HepG2 (cell line): ENCODE measurements around the gene NCKIPSD. TPM values are rescaled to one million over a fixed set of nuclear protein-coding genes. Genes with fewer than 3 reads are reported as not detected.

Source experiments
- ASH2L ChIP-seq: fragments of 300-600, 200-600 bp; sonication (generic); IDR thresholded peaks from 2 replicates; pipeline ENCODE4 v1.7.0; 2017; ENCODE audit warnings: low read depth, mild to moderate bottlenecking, moderate library complexity, mixed read lengths, low read length; ENCODE audit not compliant: insufficient read length
- CSRNP1 ChIP-seq: sonication (generic); formaldehyde crosslinking; IDR thresholded peaks from 2 replicates; pipeline ENCODE4 v1.8.1; 2023; ENCODE audit warnings: mild to moderate bottlenecking, missing genetic modification reagents
- FIP1L1 ChIP-seq: fragments of 200-400 bp; formaldehyde crosslinking; IDR thresholded peaks from 2 replicates; pipeline ENCODE4 v1.6.1; 2018; ENCODE audit warnings: low read depth, mild to moderate bottlenecking, low read length, moderate library complexity, borderline replicate concordance; ENCODE audit not compliant: insufficient read depth
- FOXC1 ChIP-seq: sonication (generic); formaldehyde crosslinking; IDR thresholded peaks from 2 replicates; pipeline ENCODE4 v1.8.0; 2022; ENCODE audit warnings: mild to moderate bottlenecking, missing genetic modification reagents, borderline replicate concordance
- NR0B2 ChIP-seq: sonication (generic); formaldehyde crosslinking; IDR thresholded peaks from 2 replicates; pipeline ENCODE4 v1.4.0; 2020; ENCODE audit warnings: mild to moderate bottlenecking, missing genetic modification reagents
- NR3C1 ChIP-seq: sonication (generic); formaldehyde crosslinking; IDR thresholded peaks from 2 replicates; pipeline ENCODE4 v1.4.0; 2020; ENCODE audit warnings: missing genetic modification reagents
- SALL2 ChIP-seq: sonication (generic); formaldehyde crosslinking; IDR thresholded peaks from 2 replicates; pipeline ENCODE4 v1.8.1; 2023; ENCODE audit warnings: mild to moderate bottlenecking, missing genetic modification reagents, inconsistent platforms
- SMARCE1 ChIP-seq: fragments of 450-650 bp; IDR thresholded peaks from 2 replicates; pipeline ENCODE4 v1.6.1; 2017; ENCODE audit warnings: borderline replicate concordance
- SNAPC2 ChIP-seq: sonication (generic); formaldehyde crosslinking; IDR thresholded peaks from 2 replicates; pipeline ENCODE4 v1.8.1; 2022; ENCODE audit warnings: mild to moderate bottlenecking, missing genetic modification reagents
- SNRNP70 ChIP-seq: fragments of 200-400 bp; formaldehyde crosslinking; IDR thresholded peaks from 2 replicates; pipeline ENCODE4 v1.6.1; 2017; ENCODE audit warnings: mild to moderate bottlenecking, low read depth, low read length, moderate library complexity
- SOX6 ChIP-seq, 2 experiments: fragments of 450-650 bp in 1 of 2; sonication (generic) in 1 of 2; formaldehyde crosslinking in 1 of 2; IDR thresholded peaks; 2 replicates each; pipeline versions ENCODE4 v1.4.0 to v1.6.1; 2017 to 2020; ENCODE audit warnings: antibody characterized with exemption in 1 of 2, mild to moderate bottlenecking in 1 of 2, missing genetic modification reagents in 1 of 2
- TFAP4 ChIP-seq: sonication (generic); IDR thresholded peaks from 2 replicates; pipeline ENCODE4 v1.6.1; 2016; ENCODE audit warnings: low read depth, borderline replicate concordance
- TSC22D2 ChIP-seq: sonication (generic); formaldehyde crosslinking; IDR thresholded peaks from 2 replicates; pipeline ENCODE4 v1.5.1; 2020; ENCODE audit warnings: missing genetic modification reagents, mild to moderate bottlenecking, borderline replicate concordance
- YY1 ChIP-seq: IDR thresholded peaks from 2 replicates; pipeline ENCODE4 v1.6.1; 2011; ENCODE audit warnings: low read length, low read depth, moderate library complexity, mild to moderate bottlenecking; ENCODE audit not compliant: insufficient read depth, insufficient replicate concordance
- ZBTB1 ChIP-seq: sonication (generic); formaldehyde crosslinking; IDR thresholded peaks from 2 replicates; pipeline ENCODE4 v1.4.0; 2020; ENCODE audit warnings: missing genetic modification reagents, borderline replicate concordance
- ZBTB37 ChIP-seq: sonication (generic); formaldehyde crosslinking; IDR thresholded peaks from 2 replicates; pipeline ENCODE4 v1.4.0; 2020; ENCODE audit warnings: mild to moderate bottlenecking, missing genetic modification reagents
- ZFX ChIP-seq: sonication (generic); formaldehyde crosslinking; IDR thresholded peaks from 2 replicates; pipeline ENCODE4 v1.4.0; 2020; ENCODE audit warnings: mild to moderate bottlenecking, low read depth, missing genetic modification reagents, moderate library complexity
- ZNF17 ChIP-seq: sonication (generic); formaldehyde crosslinking; IDR thresholded peaks from 2 replicates; pipeline ENCODE4 v1.5.0; 2020; ENCODE audit warnings: mild to moderate bottlenecking, missing genetic modification reagents
- ZNF296 ChIP-seq: sonication (generic); formaldehyde crosslinking; conservative IDR thresholded peaks from 2 replicates; pipeline ENCODE4 v1.5.0; 2020; ENCODE audit warnings: mild to moderate bottlenecking, missing genetic modification reagents
- ZNF33A ChIP-seq: sonication (generic); formaldehyde crosslinking; IDR thresholded peaks from 2 replicates; pipeline ENCODE4 v1.5.1; 2020; ENCODE audit warnings: missing genetic modification reagents, mild to moderate bottlenecking, moderate library complexity, borderline replicate concordance
- ZNF766 ChIP-seq: sonication (generic); formaldehyde crosslinking; IDR thresholded peaks from 2 replicates; pipeline ENCODE4 v1.5.0; 2020; ENCODE audit warnings: missing genetic modification reagents, borderline replicate concordance
- polyA plus RNA-seq, 8 experiments: library from polyadenylated mRNA; depleted of rRNA in 3 of 8; stranded (reverse) in 7 of 8; unstranded in 1 of 8; fragments of >200 nt; fragmentation: Illumina TruSeq in 4 of 8; extraction: Trizol in 4 of 8; gene quantifications; 2 replicates each; pipeline versions ENCODE4 v1.2.1 to v1.2.3, GENCODE V29; 2011 to 2016; ENCODE audit warnings: low read depth in 4 of 8, missing spikeins in 1 of 8, mixed read lengths in 1 of 8; ENCODE audit not compliant: insufficient read depth in 1 of 8
- total RNA-seq, 5 experiments: library from RNA; depleted of rRNA; stranded (reverse); fragments of >200 nt; fragmentation: Illumina TruSeq; extraction: Trizol; gene quantifications; 2 replicates each; pipeline ENCODE4 v1.2.3, GENCODE V29; 2016; ENCODE audit warnings: low read depth in 1 of 5
- TF ChIP-seq, protein P1 (sequence below): sonication (generic); formaldehyde crosslinking; IDR thresholded peaks from 2 replicates; pipeline ENCODE4 v1.4.0; 2020; ENCODE audit warnings: missing genetic modification reagents

NCKIPSD gene
- total and polyA plus RNA-seq, 2 of the 13 experiments (the other 11 are each of a cell fraction or from before 2014, with no cell fraction given): 13.5 to 35.2 TPM

GRCh38 chr3:48661501-48662144 lies 24.1 kb downstream of the NCKIPSD start (continued):
- TF ChIP-seq TSC22D2 (CRISPR knock-in tag) (peak; percentile 100), SMARCE1 (no peak), NR3C1 (CRISPR knock-in tag) (peak; percentile 99), ZNF766 (CRISPR knock-in tag) (peak; percentile 100), SNRNP70 (no peak), SOX6 (IDR thresholded peaks at IDR 0.05) (no peak), SOX6 (CRISPR knock-in tag; IDR thresholded peaks at IDR 0.05) (peak; percentile 91), ZNF296 (CRISPR knock-in tag) (peak; percentile 100), FOXC1 (CRISPR knock-in tag) (peak; percentile 100), ZNF17 (CRISPR knock-in tag) (peak; percentile 99), FIP1L1 (no peak), CSRNP1 (CRISPR knock-in tag) (peak; percentile 100), SALL2 (CRISPR knock-in tag) (peak; percentile 100), TFAP4 (no peak), ZNF33A (CRISPR knock-in tag) (peak; percentile 100), NR0B2 (peak; percentile 100), ZBTB1 (CRISPR knock-in tag) (peak; percentile 99), ZFX (CRISPR knock-in tag) (peak; percentile 59; the same call in 1 of the 2 replicates), ASH2L (no peak), ZBTB37 (CRISPR knock-in tag) (peak; percentile 98), YY1 (peak; percentile 36), SNAPC2 (CRISPR knock-in tag) (peak; percentile 99)
- TF ChIP-seq, protein P1, sequence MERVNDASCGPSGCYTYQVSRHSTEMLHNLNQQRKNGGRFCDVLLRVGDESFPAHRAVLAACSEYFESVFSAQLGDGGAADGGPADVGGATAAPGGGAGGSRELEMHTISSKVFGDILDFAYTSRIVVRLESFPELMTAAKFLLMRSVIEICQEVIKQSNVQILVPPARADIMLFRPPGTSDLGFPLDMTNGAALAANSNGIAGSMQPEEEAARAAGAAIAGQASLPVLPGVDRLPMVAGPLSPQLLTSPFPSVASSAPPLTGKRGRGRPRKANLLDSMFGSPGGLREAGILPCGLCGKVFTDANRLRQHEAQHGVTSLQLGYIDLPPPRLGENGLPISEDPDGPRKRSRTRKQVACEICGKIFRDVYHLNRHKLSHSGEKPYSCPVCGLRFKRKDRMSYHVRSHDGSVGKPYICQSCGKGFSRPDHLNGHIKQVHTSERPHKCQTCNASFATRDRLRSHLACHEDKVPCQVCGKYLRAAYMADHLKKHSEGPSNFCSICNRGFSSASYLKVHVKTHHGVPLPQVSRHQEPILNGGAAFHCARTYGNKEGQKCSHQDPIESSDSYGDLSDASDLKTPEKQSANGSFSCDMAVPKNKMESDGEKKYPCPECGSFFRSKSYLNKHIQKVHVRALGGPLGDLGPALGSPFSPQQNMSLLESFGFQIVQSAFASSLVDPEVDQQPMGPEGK (CRISPR knock-in tag): peak; percentile 97
